Stimulated activated CD4-positive, alpha-beta T cell treated with anti-CD3 and anti-CD28 coated beads, Interleukin-15, amount 100 ng/mL, for 1 hour (primary cell): ENCODE data around the gene DRAM1.

Experiments used
- DNase-seq, 2 donors: peaks; one replicate each; pipeline ENCODE4 v3.0.0-alpha.2; 2020; ENCODE audit warnings: low read depth in 1 of 2, low spot score in 1 of 2

DRAM1 gene

DNA sequence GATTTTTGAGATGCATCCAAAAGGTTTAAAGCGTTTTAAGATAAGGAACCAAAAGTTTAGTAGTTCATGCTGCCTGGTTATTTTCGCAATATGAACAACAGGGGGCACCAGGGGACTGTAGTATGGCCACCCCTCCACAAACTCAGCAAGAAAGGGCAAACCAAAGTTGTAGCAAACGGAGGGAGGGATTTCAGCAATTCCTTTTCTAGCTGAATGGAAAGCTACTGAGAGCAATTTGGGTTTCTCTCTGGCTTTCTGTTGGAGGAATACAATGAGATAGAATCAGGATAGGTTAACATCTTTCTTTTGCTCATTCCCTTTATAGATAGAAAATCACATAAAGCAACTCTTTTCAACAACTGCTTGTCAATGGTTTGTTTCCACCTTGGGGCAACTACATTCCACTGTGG lies 62.5 kb downstream of the DRAM1 start:
- DNase-seq, result no peak

DNA sequence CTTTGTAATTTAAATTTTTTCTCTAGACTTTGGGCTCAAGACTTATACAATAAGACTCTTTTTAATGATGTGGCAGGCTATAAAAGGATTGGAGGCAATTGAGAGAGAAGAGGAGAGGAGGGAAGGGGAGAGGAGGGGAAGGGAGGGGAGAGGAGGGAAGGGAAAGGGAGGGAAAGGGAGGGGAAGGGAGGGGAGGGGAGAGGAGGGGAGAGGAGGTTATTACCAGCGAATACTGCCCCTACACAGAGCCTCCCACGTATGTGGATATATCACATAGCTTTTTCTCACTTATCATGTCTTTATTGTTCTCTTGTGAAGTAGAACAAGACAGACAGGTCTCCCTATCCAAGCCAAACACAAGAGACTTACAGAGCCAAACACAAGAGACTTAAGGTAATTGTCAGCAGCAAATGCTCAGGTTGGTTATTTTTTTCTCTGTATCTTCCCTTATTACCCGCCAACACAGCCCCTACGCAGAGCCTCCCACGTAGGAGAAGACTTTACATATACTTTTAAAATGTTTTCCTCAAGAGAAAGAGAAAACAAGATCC lies 63.1 kb downstream of the DRAM1 start:
- no peak for DNase-seq

DNA sequence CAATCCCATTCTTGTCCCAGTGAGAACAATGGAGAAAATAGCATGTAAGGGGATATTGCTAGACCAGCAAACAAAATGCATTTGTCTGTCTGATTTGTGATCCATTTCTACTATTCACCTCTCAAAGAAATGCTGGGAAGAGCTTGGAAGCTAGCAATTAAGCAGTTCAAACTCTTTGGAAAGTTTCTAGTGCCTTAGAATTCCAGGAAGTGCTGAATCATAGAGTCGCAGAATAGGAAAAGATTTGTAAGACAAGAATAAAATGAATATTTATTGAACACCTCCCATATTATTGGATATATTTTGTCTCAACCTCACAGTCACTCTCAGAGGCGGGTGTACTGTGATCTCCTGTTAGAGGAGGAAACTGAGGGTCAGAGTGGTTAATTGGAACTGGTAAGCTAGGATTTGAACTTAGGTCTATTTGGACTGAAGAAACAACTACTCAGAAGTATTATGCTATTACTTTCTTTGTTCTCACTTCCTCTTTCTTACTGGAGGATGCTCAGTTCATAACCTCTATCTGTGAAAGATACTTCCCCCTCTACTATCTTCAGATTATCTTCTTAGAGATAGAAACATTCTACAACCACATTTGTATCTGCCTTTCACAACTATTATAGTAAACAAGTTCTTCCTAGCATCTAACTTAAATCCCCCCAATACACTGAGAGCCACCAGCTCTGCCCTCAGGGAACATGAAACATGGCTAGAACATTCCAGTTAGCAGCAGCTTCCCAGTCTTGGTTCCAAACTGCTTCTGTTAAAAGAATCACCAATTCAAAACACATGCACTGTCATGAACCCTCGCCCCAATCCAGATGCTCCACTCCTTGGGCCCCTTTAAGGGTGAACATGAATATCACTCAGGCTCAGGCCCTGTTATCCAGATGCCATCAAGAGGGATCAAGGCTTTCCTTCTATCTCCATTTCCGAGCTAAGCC lies 64.2 kb downstream of the DRAM1 start:
- DNase-seq, result no peak

DNA sequence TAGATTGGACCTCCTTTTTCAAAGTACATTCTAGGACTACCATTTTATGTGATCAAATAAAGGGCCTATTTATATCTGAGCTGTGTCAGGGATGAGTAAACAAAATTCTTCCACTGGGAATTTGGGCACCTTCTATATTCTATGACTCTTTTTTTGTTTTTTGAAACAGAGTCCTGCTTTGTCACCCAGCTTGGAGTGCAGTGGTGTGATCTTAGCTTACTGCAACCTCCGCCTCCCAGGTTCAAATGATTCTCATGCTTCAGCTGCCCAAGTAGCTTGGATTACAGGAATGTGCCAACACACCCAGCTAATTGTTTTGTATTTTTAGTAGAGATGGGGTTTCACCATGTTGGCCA lies 64.8 kb downstream of the DRAM1 start:
- no peak for DNase-seq

DNA sequence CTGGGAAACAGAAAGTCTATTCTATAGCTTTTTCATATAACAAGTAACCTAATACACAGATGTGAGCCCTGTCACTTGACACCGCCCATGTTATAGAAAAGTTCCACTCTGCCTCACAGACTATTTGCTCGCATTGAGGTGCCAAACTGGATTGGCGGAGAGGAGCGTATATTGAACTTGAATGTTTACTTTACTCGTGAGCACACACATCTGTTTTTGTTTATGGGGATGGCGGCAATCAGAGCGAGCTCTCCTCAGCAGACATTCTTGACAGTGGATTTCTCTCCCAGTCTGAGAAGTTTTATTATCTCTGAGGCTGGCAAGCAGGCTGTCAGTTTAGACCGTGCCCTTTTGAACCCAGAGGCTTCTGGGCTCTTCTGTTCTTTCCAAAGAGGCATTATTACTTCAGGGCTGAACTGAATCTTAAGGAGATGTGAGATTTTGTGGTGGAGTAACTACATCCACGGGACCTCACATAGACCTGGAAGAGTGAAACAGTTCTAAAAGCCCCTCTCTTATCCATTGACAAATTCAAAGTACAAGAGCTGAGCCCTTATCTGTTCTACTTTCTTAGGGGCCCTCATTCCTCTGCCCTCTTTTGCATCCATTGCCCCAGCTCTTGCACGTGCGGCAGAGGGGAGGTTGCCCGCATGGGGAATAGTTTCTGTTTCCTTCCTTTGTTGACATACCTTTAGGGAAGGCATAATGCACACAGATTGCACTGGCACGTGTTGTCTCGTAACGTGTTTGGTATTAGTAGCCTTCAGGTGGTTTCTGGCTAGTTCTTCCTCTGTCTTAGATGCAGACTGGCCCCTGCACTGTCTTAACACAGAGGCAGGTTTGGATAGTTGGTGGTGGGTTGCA lies 68.2 kb downstream of the DRAM1 start:
- no peak for DNase-seq

DNA sequence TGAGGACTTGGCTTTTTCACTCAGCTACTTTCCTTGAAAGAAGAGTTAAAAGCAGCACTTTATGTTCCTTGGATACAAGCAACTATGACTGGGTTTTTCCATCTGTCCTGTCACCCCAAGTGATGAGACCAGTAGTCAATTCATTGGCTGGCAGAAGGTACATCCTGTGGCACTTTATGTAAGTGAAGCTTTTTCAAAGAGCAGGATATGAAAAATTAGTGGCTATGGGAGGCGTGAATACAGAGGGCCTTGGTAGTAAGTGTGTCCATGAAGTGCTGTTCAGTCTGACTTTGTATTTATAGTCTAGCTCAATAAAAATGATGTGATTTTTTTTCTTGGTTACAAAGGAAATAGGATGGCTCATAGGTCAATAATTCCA lies 68.8 kb downstream of the DRAM1 start:
- no peak for DNase-seq

DNA sequence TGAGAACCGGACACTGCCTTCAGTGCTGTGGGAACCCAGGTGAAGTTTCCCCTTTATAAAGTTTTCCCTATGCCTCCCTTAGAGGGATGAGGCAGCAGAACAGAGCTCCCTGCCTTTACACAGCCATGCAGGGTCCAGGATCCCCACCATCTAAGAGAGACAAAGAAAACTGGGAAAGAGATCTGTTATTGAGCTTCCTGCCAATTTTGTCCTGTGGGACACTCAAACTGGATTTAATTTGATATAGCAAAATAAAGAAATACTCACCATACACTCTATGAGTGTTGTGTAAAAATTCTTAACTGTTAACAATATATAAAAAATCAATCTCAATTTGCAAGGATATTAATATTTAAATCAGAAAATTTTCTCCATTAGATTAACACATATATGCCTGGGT lies 69.9 kb downstream of the DRAM1 start:
- no peak for DNase-seq

DNA sequence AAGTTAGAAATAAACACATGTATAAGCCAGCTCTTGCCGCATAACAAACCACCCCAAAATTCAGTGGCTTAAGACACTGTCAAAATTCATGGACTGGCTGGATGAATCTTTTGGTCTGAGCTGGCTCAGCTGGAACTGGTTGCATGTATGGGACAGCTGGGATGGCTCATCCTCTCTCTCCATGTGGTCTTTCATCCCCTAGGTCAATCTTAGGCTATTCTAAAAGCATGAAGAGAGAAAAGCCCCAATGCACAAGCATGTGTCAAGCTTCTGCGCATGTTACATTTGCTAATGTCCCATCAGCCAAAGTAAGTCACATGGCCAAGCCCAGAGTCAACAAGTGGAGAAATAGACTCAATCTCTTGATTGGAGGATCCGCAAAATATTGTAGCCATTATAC lies 71.0 kb downstream of the DRAM1 start:
- no peak for DNase-seq

DNA sequence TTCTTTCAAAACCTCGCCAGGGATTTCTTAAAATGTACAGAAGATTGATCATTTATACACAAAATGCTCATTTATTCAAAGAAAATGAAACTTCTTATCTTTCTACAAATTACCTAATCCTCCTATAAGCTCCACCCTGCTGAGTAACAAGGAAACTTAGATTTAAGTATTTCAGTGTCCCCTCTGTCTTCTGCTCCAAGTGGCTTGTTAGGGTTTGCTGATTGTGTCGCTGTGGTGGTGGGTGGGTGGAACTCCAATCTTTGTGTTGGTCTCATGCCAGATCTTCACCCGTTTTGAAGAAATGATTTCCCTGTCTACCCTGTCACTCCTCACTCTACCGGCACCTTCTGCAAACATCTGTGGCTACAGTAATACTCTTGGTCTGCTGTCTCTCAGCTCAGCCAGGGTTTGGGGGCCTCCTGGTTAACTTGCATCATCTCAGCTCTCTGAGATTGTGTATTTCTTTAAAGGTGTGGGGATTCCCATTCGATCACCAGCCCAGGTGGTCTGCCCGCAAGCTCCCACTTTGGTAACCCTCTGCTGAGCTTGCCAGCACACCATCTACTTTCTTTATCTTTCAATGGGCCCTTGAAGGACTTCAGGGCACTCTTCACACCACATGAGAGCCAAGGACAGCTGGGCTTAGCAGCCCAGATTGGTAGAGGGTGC lies 73.8 kb downstream of the DRAM1 start:
- DNase-seq, result no peak

DNA sequence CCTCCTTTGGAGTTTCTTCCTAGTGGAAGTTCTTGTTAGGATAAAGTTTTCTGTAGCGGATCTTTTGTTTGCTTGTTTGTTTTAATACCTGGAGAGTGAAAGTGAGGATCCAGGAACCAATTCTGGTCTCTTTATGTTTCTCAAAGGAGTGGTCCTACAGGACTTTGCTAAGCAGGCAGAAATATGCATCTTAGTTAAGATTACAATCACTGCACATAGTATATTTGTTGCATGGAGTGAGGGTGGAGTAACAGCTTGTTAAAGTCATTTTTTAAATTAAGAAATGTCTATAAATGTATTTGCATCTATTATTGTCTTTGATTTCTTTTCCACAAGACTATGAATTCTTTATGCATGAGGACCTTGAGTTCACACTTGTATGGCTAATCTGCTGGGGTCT lies 76.7 kb downstream of the DRAM1 start:
- DNase-seq, result no peak

DNA sequence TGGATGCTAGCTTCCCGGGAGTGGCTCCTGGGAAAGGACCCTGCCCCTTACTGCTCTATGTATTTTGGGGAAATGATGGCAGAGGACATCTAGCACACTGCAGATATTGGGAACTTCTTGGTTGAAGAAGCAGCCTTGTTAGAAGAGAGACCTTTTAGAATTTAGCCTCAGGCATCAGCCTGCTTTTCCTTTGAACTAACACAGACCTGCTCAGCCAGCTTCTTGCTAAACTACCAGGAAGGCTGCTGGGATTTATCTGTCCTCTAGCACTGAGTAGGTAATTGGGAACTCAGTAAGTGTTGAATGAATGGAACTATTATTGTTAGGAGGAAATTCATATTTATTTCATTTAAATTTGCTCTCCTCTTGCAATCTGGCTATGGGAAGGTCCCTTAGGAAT lies 77.3 kb downstream of the DRAM1 start:
- DNase-seq, result no peak

DNA sequence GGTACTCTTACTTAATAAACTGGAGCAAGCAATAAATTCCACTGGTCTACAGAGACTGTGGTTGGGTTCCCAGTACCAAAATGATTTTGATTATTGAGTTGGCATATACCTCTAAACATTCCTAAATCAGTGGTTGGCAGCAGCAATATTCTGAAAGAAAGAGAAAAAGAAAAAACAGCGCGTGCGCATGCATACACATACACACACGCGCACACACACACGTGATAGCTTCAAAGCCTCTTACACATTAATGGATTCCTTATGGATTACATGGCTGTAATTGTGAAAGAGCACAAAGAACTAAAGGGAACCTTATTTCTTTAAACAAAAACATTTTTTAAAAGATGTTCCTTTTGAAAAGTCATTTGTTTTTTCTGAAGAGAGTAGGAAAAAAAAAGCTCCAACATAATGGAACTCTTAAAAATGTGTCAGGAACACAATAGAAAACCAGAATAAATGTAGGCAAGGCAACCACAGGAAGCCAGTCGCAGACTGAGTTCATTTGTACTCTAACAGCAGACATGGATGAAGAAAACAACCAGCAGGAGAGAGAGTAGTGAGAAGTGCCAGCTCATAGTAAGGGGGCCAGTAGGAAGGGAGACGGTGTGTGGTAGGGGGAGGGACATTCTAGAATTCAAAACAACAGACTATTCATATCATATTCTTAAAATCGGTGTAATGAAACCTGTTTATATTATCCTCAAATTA lies 80.0 kb downstream of the DRAM1 start:
- DNase-seq, result no peak

DNA sequence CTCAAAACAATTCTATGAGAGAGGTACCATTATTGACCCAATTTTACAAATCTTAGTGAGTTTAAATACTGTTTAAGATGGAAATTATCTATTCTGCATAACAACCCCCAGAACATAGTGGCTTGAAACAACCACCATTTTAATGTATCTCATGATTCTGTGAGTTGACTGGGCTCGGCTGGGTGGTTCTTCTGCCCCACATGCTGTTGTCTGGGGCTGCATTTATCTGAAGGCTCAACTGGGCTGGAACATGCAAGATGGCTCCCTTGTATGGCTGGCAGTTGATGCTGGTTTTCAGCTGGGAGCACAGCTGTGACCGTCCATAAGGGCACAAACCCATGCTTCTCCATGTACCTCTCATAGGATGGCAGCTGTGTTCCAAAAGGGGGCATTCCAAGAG lies 82.2 kb downstream of the DRAM1 start:
- DNase-seq, result no peak

DNA sequence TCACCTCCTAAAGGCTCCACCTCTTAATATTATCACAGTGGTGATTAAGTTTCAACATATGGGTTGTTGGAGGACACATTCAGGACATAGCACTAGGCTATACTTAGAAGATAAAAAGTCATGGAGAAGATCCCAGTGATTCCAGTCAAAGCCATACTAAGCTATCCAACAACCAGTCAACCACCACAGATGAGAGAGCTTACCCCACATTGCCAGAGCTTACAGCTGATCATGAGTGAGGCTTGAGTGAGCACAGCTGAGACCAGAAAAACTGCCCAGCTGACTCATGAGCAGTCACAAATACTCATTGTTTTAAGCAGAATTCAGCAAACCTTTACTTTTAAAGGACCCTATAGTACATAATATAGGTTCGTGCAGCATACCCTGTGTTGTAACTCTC lies 85.1 kb downstream of the DRAM1 start:
- no peak for DNase-seq

DNA sequence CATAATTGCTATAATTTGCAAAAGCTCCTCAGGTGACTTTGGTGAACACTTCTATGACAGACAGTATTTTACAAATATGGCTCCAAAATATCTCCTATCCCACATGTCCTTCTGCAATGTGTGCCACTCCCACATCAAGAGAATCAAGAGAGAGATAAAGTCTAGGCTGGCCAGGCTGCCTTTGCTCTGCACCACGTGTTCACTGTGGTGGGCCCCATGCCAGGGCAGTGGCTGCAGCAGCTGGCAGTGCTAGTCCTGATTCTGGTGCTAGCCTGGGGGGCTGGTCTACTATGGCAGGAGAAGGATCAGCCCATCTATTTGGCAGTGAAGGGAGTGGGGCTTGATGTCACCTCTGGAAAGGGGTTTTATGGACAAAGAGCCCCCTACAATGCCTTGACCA lies 86.3 kb downstream of the DRAM1 start:
- DNase-seq, result no peak

DNA sequence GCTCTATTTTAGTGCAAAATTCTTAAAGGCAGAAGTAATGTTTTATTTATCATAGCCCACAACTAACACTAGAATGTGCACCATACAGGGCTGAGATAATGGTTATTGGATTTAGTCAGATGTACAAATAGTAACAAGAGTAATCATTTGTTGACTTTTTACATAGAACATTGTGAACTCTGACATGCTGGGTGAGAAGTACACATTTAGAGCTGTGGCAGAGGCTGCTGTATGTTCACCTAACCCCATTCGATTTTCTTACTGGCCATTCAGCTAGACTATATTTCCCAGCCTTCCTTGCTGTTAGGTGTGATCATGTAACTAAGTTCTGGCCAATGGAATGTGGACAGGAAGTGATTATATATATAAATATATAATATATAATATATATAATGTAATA lies 89.1 kb downstream of the DRAM1 start:
- no peak for DNase-seq

DNA sequence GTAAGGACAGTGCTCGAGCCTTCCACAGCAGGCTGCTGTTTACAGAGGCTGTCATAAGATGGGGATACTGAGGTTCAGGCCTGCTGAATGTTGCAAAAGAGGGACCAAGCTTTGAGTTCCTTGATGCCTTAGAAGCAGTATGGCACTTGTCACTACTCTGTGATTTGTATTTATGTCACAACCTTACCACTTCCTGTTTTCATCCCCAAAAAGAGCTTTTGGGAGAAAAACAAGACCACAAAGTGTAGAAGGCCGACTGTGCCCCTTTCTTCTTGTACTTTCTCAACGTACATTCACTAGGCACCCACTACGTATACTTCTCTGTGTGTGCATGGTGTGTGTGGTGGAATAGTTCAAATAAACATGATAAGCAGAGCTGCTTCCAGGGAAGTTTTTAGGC lies 90.1 kb downstream of the DRAM1 start:
- DNase-seq, result no peak

DNA sequence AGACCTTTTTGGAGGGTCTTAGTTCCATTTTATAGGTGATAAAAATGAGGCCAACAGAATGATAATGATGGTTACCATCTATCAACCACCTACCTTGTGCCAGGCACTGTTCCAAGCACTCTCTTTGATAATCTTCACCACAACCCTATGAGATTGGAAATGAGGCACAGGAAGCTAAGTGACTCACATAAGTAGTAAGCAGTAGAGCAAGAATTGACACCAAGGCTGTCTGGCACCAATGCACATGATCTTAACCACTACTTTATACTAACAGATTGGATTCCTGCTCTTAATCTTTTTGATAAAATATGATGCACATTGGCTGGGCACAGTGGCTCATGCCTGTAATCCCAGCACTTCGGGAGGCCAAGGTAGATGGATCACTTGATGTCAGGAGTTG lies 91.4 kb downstream of the DRAM1 start:
- no peak for DNase-seq
